22Rv1 (cell line): ENCODE measurements around the gene SERPIND1.

Source experiments
- ZFX ChIP-seq: fragments of 450-650 bp; IDR thresholded peaks from 2 replicates; pipeline ENCODE4 v1.6.1; 2017; ENCODE audit warnings: antibody characterized with exemption, borderline replicate concordance
- TF ChIP-seq, protein P1 (sequence below): fragments of 450-650 bp; IDR thresholded peaks from 2 replicates; pipeline ENCODE4 v1.5.1; 2017; ENCODE audit warnings: mild to moderate bottlenecking

DNA sequence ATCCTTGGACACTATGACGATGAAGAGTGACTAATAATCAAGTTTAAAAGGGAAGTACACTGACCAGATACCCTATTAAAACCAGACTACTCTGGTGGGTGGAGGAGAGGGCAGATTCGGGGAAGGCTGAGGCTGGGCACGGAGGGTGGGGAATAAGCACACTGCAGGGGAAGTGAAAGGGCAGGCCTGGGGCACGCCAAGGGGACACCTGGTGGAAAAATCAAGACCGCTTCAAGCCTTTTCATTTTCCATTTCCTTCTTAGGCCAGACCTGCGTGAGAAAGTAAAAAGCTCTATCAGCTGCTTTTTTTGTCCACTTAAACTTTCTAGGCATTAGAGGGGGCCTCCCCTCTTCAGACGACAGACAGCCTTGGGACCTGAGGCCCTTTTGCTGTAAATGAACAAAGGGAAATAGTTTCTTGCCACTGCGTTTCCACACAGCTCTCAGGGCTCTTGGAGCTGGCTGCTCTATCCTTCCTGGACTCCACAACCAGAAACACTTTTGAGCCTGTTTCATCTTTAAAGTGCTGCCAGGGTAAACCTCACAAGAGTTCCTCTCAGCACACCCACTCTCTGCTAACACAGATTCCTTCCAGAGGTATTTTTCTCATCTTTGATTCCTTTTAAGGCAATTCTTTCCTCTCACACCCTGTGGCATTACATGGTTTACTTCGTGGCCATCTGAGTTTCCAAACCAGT lies 25.0 kb upstream of the SERPIND1 start:
- TF ChIP-seq, protein P1, sequence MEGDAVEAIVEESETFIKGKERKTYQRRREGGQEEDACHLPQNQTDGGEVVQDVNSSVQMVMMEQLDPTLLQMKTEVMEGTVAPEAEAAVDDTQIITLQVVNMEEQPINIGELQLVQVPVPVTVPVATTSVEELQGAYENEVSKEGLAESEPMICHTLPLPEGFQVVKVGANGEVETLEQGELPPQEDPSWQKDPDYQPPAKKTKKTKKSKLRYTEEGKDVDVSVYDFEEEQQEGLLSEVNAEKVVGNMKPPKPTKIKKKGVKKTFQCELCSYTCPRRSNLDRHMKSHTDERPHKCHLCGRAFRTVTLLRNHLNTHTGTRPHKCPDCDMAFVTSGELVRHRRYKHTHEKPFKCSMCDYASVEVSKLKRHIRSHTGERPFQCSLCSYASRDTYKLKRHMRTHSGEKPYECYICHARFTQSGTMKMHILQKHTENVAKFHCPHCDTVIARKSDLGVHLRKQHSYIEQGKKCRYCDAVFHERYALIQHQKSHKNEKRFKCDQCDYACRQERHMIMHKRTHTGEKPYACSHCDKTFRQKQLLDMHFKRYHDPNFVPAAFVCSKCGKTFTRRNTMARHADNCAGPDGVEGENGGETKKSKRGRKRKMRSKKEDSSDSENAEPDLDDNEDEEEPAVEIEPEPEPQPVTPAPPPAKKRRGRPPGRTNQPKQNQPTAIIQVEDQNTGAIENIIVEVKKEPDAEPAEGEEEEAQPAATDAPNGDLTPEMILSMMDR, result no peak
- no peak for TF ChIP-seq ZFX
